Measurements from ENCODE around the gene CNTNAP1.
A peak's percentile ranks its signal among the peaks of the same experiment; 100 is the strongest.

The CNTNAP1 gene

DNA sequence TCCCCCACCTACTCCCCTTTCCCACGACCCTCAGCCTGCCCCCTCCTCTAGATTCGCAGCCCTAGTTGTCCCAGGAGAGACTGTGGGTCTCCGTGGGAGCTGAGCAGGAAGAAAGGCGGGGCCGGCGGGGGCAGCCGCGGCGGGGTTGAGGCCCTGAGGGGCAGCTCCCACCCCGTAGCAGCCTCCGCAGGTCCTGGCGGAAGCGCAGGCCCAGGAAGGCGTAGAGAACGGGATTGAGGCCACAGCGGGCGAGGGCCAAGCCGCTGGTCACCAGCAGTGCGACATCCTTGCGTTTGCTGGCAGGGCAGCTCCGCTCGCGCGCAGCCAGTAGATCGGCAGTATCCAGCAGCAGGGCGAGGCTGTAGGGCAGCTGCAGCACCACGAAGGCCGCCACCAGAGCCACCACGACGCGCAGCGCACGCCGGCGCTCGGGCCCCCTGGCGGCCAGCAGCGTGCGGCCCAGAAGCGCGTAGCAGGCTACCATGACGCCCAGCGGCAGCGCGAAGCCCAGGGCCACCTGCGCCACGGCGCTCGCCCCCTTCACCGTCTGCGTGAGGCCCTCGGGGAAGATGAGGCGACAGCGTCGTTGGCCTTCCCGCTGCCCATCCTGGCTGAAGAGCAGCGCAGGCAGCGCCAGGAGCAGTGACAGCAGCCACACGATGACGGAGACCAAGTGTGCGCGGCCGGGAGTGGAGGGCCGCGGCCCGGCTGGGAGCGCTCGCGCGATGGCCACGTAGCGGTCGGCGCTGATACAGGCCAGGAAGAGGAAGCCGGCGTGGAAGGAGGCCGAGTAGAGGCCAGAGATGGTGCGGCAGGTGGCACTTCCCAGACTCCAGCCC lies 2.6 kb upstream of the CNTNAP1 start:
- Histone ChIP-seq H3K27ac (ENCODE audit: low read depth, low read length) (peak overlapping the region; percentile 99), H3K36me3 (ENCODE audit: insufficient read depth, low read length) (no peaks in the 10 kb centered on the region), H3K4me3 (ENCODE audit: low read depth in 1 of 2, low read length in 2 of 2) (peak overlapping the region; percentile 2 to 60), H3K9ac (ENCODE audit: low read length) (peak overlapping the region; percentile 49), H3K4me1 (ENCODE audit: insufficient read depth, low read length) (peaks cover 38% of the 10 kb centered on the region), H3K9me3 (ENCODE audit: low read length) (no peaks in the 10 kb centered on the region), H3K27me3 (ENCODE audit: control insufficient read depth in 1 of 2, insufficient read depth in 2 of 2, low read length in 2 of 2) (no peaks in the 10 kb centered on the region)

DNA sequence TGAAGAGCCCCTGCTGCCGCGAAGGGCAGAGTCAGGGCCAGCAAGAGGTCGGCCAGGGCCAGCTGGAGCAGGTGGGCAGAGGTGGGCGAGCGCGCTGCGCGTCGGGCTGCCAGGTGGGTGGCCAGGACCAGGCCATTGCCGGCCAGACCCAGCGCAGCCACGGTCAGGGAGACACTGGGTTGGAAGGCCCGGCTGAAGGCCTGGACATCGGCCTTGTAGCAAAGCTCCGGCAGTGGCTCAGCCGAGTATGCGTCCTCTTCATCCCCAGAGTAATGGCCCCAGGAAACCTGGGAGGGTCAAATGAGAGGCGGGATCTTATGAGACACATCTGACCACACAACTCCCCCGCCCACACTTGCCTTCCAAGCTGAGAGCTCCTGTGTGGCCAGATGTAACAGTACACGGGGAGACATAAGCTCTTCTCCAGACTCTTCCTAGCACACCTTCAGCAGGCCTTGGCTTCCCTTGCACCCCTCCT lies 2.0 kb upstream of the CNTNAP1 start:
- Histone ChIP-seq H3K4me1 (ENCODE audit: insufficient read depth, low read length) (peaks cover 33% of the 10 kb centered on the region), H3K9me3 (ENCODE audit: low read length) (no peaks in the 10 kb centered on the region), H3K4me3 (ENCODE audit: low read depth in 1 of 2, low read length in 2 of 2) (peak overlapping the region; percentile 2 to 60), H3K9ac (ENCODE audit: low read length) (peak overlapping the region; percentile 49), H3K27me3 (ENCODE audit: control insufficient read depth in 1 of 2, insufficient read depth in 2 of 2, low read length in 2 of 2) (no peaks in the 10 kb centered on the region), H3K27ac (ENCODE audit: low read depth, low read length) (peak overlapping the region; percentile 99), H3K36me3 (ENCODE audit: insufficient read depth, low read length) (peaks cover 2% of the 10 kb centered on the region)

- Histone ChIP-seq H3K9ac (ENCODE audit: low read length) (peak overlapping the region; percentile 71), H3K9me3 (ENCODE audit: low read length) (no peaks in the 10 kb centered on the region), H3K27ac (ENCODE audit: low read depth, low read length) (peak overlapping the region; percentile 95), H3K4me3 (ENCODE audit: low read depth in 1 of 2, low read length in 2 of 2) (peak overlapping the region; percentile 58 to 71), H3K4me1 (ENCODE audit: insufficient read depth, low read length) (peaks cover 33% of the 10 kb centered on the region), H3K27me3 (ENCODE audit: control insufficient read depth in 1 of 2, insufficient read depth in 2 of 2, low read length in 2 of 2) (no peaks in the 10 kb centered on the region), H3K36me3 (ENCODE audit: insufficient read depth, low read length) (peaks cover 10% of the 10 kb centered on the region)
Measured at GRCh38 chr17:42682722-42683403, 532 bp downstream of the CNTNAP1 start.

DNA sequence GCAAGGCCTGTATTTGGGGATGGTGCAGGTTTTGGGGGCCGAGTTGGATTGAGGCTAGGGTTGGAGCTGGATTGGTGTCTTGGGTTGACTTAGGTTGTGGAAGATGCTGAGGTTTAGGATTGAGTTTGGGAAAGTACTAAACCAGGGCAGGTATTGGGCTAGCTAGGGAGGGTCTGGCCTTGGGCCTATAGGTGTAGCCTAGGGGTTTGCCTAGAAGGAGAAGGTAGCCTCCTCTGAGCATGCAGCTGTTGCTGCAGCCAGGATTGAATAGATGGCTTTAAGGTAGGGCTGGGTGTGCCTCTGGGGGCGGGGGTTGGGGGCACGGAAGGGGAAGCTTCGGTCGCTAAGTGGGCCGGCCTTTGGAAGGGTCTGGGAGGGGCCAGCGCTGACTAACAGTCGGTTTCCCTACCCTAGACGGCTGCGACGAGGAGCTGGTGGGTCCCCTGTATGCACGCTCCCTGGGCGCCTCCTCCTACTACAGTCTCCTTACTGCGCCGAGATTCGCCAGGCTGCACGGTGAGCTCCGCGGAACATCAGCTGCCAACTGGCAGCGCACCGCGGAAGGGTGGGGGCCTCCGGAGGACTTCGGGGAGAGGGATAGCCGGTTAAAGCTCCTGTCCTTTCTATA lies 1.2 kb downstream of the CNTNAP1 start:
- Histone ChIP-seq H3K9me3 (ENCODE audit: low read length) (no peaks in the 10 kb centered on the region), H3K36me3 (ENCODE audit: insufficient read depth, low read length) (peaks cover 14% of the 10 kb centered on the region), H3K4me1 (ENCODE audit: insufficient read depth, low read length) (peaks cover 31% of the 10 kb centered on the region), H3K27ac (ENCODE audit: low read depth, low read length) (peak overlapping the region; percentile 95), H3K27me3 (ENCODE audit: control insufficient read depth in 1 of 2, insufficient read depth in 2 of 2, low read length in 2 of 2) (no peaks in the 10 kb centered on the region), H3K9ac (ENCODE audit: low read length) (peak overlapping the region; percentile 71), H3K4me3 (ENCODE audit: low read depth in 1 of 2, low read length in 2 of 2) (peak overlapping the region; percentile 58 to 71)

DNA sequence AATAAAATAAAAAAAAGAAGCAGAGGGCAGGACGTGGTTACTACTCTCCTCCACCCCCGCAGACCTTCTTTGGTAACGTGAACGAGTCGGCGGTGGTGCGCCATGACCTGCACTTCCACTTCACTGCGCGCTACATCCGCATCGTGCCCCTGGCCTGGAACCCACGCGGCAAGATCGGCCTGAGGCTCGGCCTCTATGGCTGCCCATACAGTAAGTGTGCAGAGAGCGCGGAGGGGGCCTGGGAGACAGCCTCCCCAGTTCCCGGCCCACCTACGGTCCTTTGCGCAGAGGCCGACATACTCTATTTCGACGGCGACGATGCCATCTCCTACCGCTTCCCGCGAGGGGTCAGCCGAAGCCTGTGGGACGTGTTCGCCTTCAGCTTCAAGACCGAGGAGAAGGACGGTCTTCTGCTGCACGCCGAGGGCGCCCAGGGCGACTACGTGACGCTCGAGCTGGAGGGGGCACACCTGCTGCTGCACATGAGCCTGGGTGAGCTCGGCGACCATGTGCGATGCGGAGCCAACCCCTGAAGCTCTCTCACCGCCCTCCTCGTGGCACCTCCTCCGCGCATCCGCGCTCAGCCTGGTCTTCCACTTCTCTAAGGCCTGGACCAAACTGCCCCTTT lies 2.7 kb downstream of the CNTNAP1 start:
- Histone ChIP-seq H3K27me3 (ENCODE audit: control insufficient read depth in 1 of 2, insufficient read depth in 2 of 2, low read length in 2 of 2) (no peaks in the 10 kb centered on the region), H3K9ac (ENCODE audit: low read length) (no peak overlapping the region)

GRCh38 chr17:42685831-42686230 lies 3.5 kb downstream of the CNTNAP1 start:
- no peak overlapping the region for H3K27ac ChIP-seq (ENCODE audit: low read depth, low read length)
- H3K4me3 ChIP-seq (ENCODE audit: low read depth in 1 of 2, low read length in 2 of 2), result no peak overlapping the region
- H3K9ac ChIP-seq (ENCODE audit: low read length), result no peak overlapping the region
- H3K4me1 ChIP-seq (ENCODE audit: insufficient read depth, low read length), result peaks cover 19% of the 10 kb centered on the region
- peaks cover 19% of the 10 kb centered on the region for H3K36me3 ChIP-seq (ENCODE audit: insufficient read depth, low read length)
- no peaks in the 10 kb centered on the region for H3K27me3 ChIP-seq (ENCODE audit: control insufficient read depth in 1 of 2, insufficient read depth in 2 of 2, low read length in 2 of 2)
- no peaks in the 10 kb centered on the region for H3K9me3 ChIP-seq (ENCODE audit: low read length)

More for the DNA sequence above, 2.7 kb downstream of the CNTNAP1 start:
- no peaks in the 10 kb centered on the region for H3K9me3 ChIP-seq (ENCODE audit: low read length)
- H3K4me1 ChIP-seq (ENCODE audit: insufficient read depth, low read length), result peaks cover 20% of the 10 kb centered on the region
- peaks cover 18% of the 10 kb centered on the region for H3K36me3 ChIP-seq (ENCODE audit: insufficient read depth, low read length)
- H3K27ac ChIP-seq (ENCODE audit: low read depth, low read length), result peak overlapping the region; percentile 95
- H3K4me3 ChIP-seq (ENCODE audit: low read depth in 1 of 2, low read length in 2 of 2), result no peak overlapping the region

GRCh38 chr17:42686520-42687128 lies 4.3 kb downstream of the CNTNAP1 start:
- no peaks in the 10 kb centered on the region for H3K9me3 ChIP-seq (ENCODE audit: low read length)
- H3K4me3 ChIP-seq (ENCODE audit: low read depth in 1 of 2, low read length in 2 of 2), result no peak overlapping the region
- no peak overlapping the region for H3K9ac ChIP-seq (ENCODE audit: low read length)
- peaks cover 13% of the 10 kb centered on the region for H3K4me1 ChIP-seq (ENCODE audit: insufficient read depth, low read length)
- no peaks in the 10 kb centered on the region for H3K27me3 ChIP-seq (ENCODE audit: control insufficient read depth in 1 of 2, insufficient read depth in 2 of 2, low read length in 2 of 2)
- no peak overlapping the region for H3K27ac ChIP-seq (ENCODE audit: low read depth, low read length)
- peaks cover 27% of the 10 kb centered on the region for H3K36me3 ChIP-seq (ENCODE audit: insufficient read depth, low read length)

DNA sequence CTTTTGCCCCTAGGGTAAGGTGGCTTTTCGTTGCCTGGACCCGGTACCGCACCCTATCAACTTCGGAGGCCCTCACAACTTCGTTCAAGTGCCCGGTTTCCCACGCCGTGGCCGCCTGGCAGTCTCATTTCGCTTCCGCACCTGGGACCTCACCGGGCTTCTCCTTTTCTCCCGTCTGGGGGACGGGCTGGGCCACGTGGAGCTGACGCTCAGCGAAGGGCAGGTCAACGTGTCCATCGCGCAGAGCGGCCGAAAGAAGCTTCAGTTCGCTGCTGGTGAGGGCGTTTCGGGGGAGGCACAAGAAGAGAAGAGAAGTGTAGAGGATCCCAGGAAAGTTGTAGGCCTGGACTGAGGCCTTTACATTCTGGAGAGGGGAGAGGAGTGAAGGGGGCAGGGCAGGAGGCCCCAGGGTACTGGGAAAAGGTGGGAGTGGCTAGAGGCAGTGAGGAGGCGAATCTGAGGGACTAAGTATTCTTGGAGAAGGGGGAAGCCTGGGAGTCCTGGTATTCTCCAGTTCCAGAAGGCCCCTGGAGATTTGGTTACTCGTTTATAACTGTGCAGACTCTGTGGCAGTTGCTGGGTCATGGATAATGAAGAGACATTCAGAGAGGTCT lies 5.5 kb downstream of the CNTNAP1 start:
- Histone ChIP-seq H3K4me1 (ENCODE audit: insufficient read depth, low read length) (peaks cover 6% of the 10 kb centered on the region), H3K27ac (ENCODE audit: low read depth, low read length) (no peak overlapping the region), H3K27me3 (ENCODE audit: control insufficient read depth in 1 of 2, insufficient read depth in 2 of 2, low read length in 2 of 2) (no peaks in the 10 kb centered on the region), H3K36me3 (ENCODE audit: insufficient read depth, low read length) (peaks cover 33% of the 10 kb centered on the region), H3K9me3 (ENCODE audit: low read length) (no peaks in the 10 kb centered on the region), H3K9ac (ENCODE audit: low read length) (no peak overlapping the region), H3K4me3 (ENCODE audit: low read depth in 1 of 2, low read length in 2 of 2) (no peak overlapping the region)

GRCh38 chr17:42690596-42690995 lies 8.3 kb downstream of the CNTNAP1 start:
- Histone ChIP-seq H3K4me1 (ENCODE audit: insufficient read depth, low read length) (no peaks in the 10 kb centered on the region), H3K9ac (ENCODE audit: low read length) (no peak overlapping the region), H3K36me3 (ENCODE audit: insufficient read depth, low read length) (peaks cover 42% of the 10 kb centered on the region), H3K9me3 (ENCODE audit: low read length) (no peaks in the 10 kb centered on the region), H3K27ac (ENCODE audit: low read depth, low read length) (no peak overlapping the region), H3K27me3 (ENCODE audit: control insufficient read depth in 1 of 2, insufficient read depth in 2 of 2, low read length in 2 of 2) (no peaks in the 10 kb centered on the region), H3K4me3 (ENCODE audit: low read depth in 1 of 2, low read length in 2 of 2) (no peak overlapping the region)

DNA sequence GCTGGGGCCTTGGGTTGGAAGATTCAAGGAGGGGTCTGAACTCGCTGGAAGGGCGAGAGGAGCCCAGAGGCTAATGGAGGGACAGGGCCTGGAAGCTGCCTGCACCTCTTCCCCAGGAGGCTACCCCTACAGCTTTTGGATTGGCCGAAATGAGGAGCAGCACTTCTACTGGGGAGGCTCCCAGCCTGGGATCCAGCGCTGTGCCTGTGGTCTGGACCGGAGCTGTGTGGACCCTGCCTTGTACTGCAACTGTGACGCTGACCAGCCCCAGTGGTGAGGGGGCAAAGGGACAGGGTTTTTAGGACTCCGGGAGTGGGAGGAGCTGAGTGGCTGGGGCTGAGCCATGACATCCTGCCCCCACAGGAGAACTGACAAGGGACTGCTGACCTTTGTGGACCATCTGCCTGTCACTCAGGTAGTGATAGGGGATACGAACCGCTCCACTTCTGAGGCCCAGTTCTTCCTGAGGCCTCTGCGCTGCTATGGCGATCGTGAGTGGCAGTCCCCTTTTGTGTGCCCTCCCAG lies 8.8 kb downstream of the CNTNAP1 start:
- peaks cover 42% of the 10 kb centered on the region for H3K36me3 ChIP-seq (ENCODE audit: insufficient read depth, low read length)
- no peaks in the 10 kb centered on the region for H3K4me1 ChIP-seq (ENCODE audit: insufficient read depth, low read length)

More for the DNA sequence above, 8.8 kb downstream of the CNTNAP1 start:
- H3K9ac ChIP-seq (ENCODE audit: low read length), result no peak overlapping the region
- no peaks in the 10 kb centered on the region for H3K9me3 ChIP-seq (ENCODE audit: low read length)
- H3K27ac ChIP-seq (ENCODE audit: low read depth, low read length), result no peak overlapping the region
- H3K27me3 ChIP-seq (ENCODE audit: control insufficient read depth in 1 of 2, insufficient read depth in 2 of 2, low read length in 2 of 2), result no peaks in the 10 kb centered on the region
- H3K4me3 ChIP-seq (ENCODE audit: low read depth in 1 of 2, low read length in 2 of 2), result no peak overlapping the region

Measured in muscle layer of colon (tissue), 2 donors.